Measurements from ENCODE around the gene PPM1N.

GRCh38 chr19:45517641-45518468 is 19.6 kb downstream of the PPM1N start:
- TF ChIP-seq CTCF (conservative IDR thresholded peaks at IDR 0.05; ENCODE audit: low read depth, low read length), result no peak
- no peak for TF ChIP-seq EZH2phosphoT487 (IDR thresholded peaks at IDR 0.05; ENCODE audit: borderline replicate concordance, low read length)
- TF ChIP-seq EZH2 (IDR thresholded peaks at IDR 0.05; ENCODE audit: low read length, unreplicated experiment), result no peak

Measured in PC-3 (cell line).